ACC112 (cell line): Measurements from ENCODE around the gene CCR9.

Experiments used
- H2AFZ ChIP-seq: fragments of 200-600 bp; sonication (generic); one replicate; pipeline ENCODE4 v1.6.0; 2017; ENCODE audit warnings: antibody characterized with exemption, low read length; ENCODE audit not compliant: unreplicated experiment
- H3K27ac ChIP-seq: fragments of 200-600 bp; sonication (generic); 2 replicates; pipeline ENCODE4 v1.5.1; 2014; ENCODE audit warnings: low read depth, mild to moderate bottlenecking, antibody characterized with exemption, low read length, moderate library complexity
- H3K27me3 ChIP-seq: fragments of 200-600 bp; sonication (generic); 2 replicates; pipeline ENCODE4 v1.6.1; 2014; ENCODE audit warnings: mild to moderate bottlenecking, antibody characterized with exemption, low read length, moderate library complexity, mixed read lengths; ENCODE audit not compliant: insufficient read depth
- H3K36me3 ChIP-seq: fragments of 200-600 bp; sonication (generic); 2 replicates; pipeline ENCODE4 v1.6.1; 2016; ENCODE audit warnings: mild to moderate bottlenecking, antibody characterized with exemption, low read length, moderate library complexity, mixed read lengths; ENCODE audit not compliant: insufficient read depth
- H3K4me1 ChIP-seq: fragments of 200-600 bp; sonication (generic); one replicate; pipeline ENCODE4 v1.6.1; 2016; ENCODE audit warnings: low read length, mixed read lengths; ENCODE audit not compliant: insufficient read depth, unreplicated experiment, control insufficient read depth
- H3K4me3 ChIP-seq: fragments of 200-600 bp; sonication (generic); 2 replicates; pipeline ENCODE4 v1.5.1; 2014; ENCODE audit warnings: mild to moderate bottlenecking, low read depth, low read length
- H3K79me2 ChIP-seq: fragments of 200-600 bp; sonication (generic); one replicate; pipeline ENCODE4 v1.6.0; 2016; ENCODE audit warnings: low read length; ENCODE audit not compliant: control insufficient read depth, unreplicated experiment, insufficient read depth

Gene CCR9

GRCh38 chr3:45872569-45872968 is 13.8 kb upstream of the CCR9 start:
- no peak overlapping the region for H3K4me3 ChIP-seq
- H3K79me2 ChIP-seq = no peaks in the 10 kb centered on the region
- H3K36me3 ChIP-seq = no peaks in the 10 kb centered on the region
- no peaks in the 10 kb centered on the region for H3K4me1 ChIP-seq
- H2AFZ ChIP-seq = no peak overlapping the region
- peaks cover 87% of the 10 kb centered on the region for H3K27me3 ChIP-seq
- H3K27ac ChIP-seq = no peak overlapping the region

- no peaks in the 10 kb centered on the region for H3K79me2 ChIP-seq
- no peak overlapping the region for H3K27ac ChIP-seq
- H3K4me3 ChIP-seq = no peak overlapping the region
- H2AFZ ChIP-seq = no peak overlapping the region
- H3K4me1 ChIP-seq = no peaks in the 10 kb centered on the region
- H3K27me3 ChIP-seq = peaks cover 86% of the 10 kb centered on the region
- no peaks in the 10 kb centered on the region for H3K36me3 ChIP-seq
Measured at GRCh38 chr3:45873036-45873435, 13.3 kb upstream of the CCR9 start.

- H3K79me2 ChIP-seq = no peaks in the 10 kb centered on the region
- H3K4me1 ChIP-seq = no peaks in the 10 kb centered on the region
Measured at GRCh38 chr3:45873638-45874037, 12.7 kb upstream of the CCR9 start.

GRCh38 chr3:45874677-45875346 is 11.5 kb upstream of the CCR9 start:
- Histone ChIP-seq H3K27ac (no peak overlapping the region), H3K27me3 (peaks cover 82% of the 10 kb centered on the region), H3K36me3 (no peaks in the 10 kb centered on the region), H2AFZ (no peak overlapping the region), H3K79me2 (no peaks in the 10 kb centered on the region), H3K4me3 (no peak overlapping the region), H3K4me1 (no peaks in the 10 kb centered on the region)

More at GRCh38 chr3:45873638-45874037, 12.7 kb upstream of the CCR9 start:
- H3K4me3 ChIP-seq = no peak overlapping the region
- no peak overlapping the region for H3K27ac ChIP-seq
- H3K27me3 ChIP-seq = peaks cover 84% of the 10 kb centered on the region
- no peak overlapping the region for H2AFZ ChIP-seq
- H3K36me3 ChIP-seq = no peaks in the 10 kb centered on the region

- no peaks in the 10 kb centered on the region for H3K4me1 ChIP-seq
- peaks cover 66% of the 10 kb centered on the region for H3K27me3 ChIP-seq
- no peaks in the 10 kb centered on the region for H3K36me3 ChIP-seq
- H3K79me2 ChIP-seq = no peaks in the 10 kb centered on the region
- no peak overlapping the region for H3K4me3 ChIP-seq
- no peak overlapping the region for H3K27ac ChIP-seq
- H2AFZ ChIP-seq = no peak overlapping the region
Measured at GRCh38 chr3:45878124-45878523, 8.2 kb upstream of the CCR9 start.

- Histone ChIP-seq H3K4me1 (no peaks in the 10 kb centered on the region), H3K36me3 (no peaks in the 10 kb centered on the region), H3K27me3 (peaks cover 63% of the 10 kb centered on the region), H3K79me2 (no peaks in the 10 kb centered on the region), H3K4me3 (no peak overlapping the region), H3K27ac (no peak overlapping the region), H2AFZ (no peak overlapping the region)
Measured at GRCh38 chr3:45880725-45881077, 5.6 kb upstream of the CCR9 start.

- H3K27ac ChIP-seq = no peak overlapping the region
- no peaks in the 10 kb centered on the region for H3K36me3 ChIP-seq
- no peak overlapping the region for H2AFZ ChIP-seq
- H3K27me3 ChIP-seq = peaks cover 63% of the 10 kb centered on the region
- no peaks in the 10 kb centered on the region for H3K79me2 ChIP-seq
- H3K4me1 ChIP-seq = no peaks in the 10 kb centered on the region
- H3K4me3 ChIP-seq = no peak overlapping the region
Measured at GRCh38 chr3:45881078-45882022, 5.0 kb upstream of the CCR9 start.

GRCh38 chr3:45884368-45885201 is 1.8 kb upstream of the CCR9 start:
- Histone ChIP-seq H3K4me3 (no peak overlapping the region), H2AFZ (no peak overlapping the region), H3K27ac (no peak overlapping the region), H3K36me3 (no peaks in the 10 kb centered on the region), H3K4me1 (no peaks in the 10 kb centered on the region), H3K27me3 (peaks cover 45% of the 10 kb centered on the region), H3K79me2 (no peaks in the 10 kb centered on the region)

- H3K79me2 ChIP-seq = no peaks in the 10 kb centered on the region
- no peaks in the 10 kb centered on the region for H3K36me3 ChIP-seq
- H3K4me1 ChIP-seq = peaks cover 4% of the 10 kb centered on the region
- H3K27me3 ChIP-seq = peaks cover 52% of the 10 kb centered on the region
- no peak overlapping the region for H3K4me3 ChIP-seq
- H3K27ac ChIP-seq = no peak overlapping the region
- H2AFZ ChIP-seq = no peak overlapping the region
Measured at GRCh38 chr3:45887285-45887684, 942 bp downstream of the CCR9 start.

GRCh38 chr3:45887759-45888511 is 1.6 kb downstream of the CCR9 start:
- Histone ChIP-seq H3K27ac (no peak overlapping the region), H3K4me1 (peaks cover 4% of the 10 kb centered on the region), H3K79me2 (no peaks in the 10 kb centered on the region), H2AFZ (no peak overlapping the region), H3K36me3 (no peaks in the 10 kb centered on the region), H3K27me3 (peaks cover 54% of the 10 kb centered on the region), H3K4me3 (no peak overlapping the region)
